GM18505 (cell line): Measurements from ENCODE around the gene TUBD1.
"Not testable (repeated sequence)": the region's sequence is repeated elsewhere in the genome, so short reads cannot be mapped to it uniquely, and the experiment has no call there.

Experiments
- ATAC-seq: cut with Tn5 transposase; IDR thresholded peaks from one replicate; pipeline ENCODE4 v1.9.1; 2021; ENCODE audit not compliant: unreplicated experiment
- POLR2A ChIP-seq: IDR thresholded peaks from 4 replicates; pipeline ENCODE4 v1.6.1; 2011; ENCODE audit warnings: borderline replicate concordance; ENCODE audit not compliant: insufficient read depth, insufficient read length; ENCODE audit errors: extremely low read depth

The TUBD1 gene

DNA sequence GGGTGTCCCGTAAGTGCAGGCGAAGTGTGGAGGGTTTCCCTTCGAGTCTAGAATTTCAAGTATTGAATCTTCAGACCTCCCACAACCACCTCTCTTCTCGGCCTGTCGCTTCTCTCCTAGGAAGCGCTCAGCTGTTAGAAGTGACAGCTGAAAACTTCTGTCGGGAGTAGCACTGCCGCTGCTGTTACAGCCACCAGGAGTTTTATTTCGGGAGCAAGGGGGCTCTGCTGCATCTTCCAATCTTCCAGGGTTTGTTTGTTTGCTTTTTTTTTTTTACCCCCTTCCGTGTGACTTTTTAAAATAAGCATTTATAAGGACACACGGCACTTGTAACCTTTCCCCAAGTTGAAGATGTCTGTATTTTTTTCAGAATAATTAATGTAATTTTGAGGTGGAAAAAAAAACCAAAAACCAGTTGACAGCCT lies 945 bp upstream of the TUBD1 start:
- no peak for TF ChIP-seq POLR2A
- ATAC-seq, result no peak

- ATAC-seq, result peak; percentile 55
- no peak for TF ChIP-seq POLR2A
Observed at GRCh38 chr17:59892251-59892923, 356 bp downstream of the TUBD1 start.

- no peak for TF ChIP-seq POLR2A
- no peak for ATAC-seq
Observed at GRCh38 chr17:59890720-59891119, 2.0 kb downstream of the TUBD1 start.

DNA sequence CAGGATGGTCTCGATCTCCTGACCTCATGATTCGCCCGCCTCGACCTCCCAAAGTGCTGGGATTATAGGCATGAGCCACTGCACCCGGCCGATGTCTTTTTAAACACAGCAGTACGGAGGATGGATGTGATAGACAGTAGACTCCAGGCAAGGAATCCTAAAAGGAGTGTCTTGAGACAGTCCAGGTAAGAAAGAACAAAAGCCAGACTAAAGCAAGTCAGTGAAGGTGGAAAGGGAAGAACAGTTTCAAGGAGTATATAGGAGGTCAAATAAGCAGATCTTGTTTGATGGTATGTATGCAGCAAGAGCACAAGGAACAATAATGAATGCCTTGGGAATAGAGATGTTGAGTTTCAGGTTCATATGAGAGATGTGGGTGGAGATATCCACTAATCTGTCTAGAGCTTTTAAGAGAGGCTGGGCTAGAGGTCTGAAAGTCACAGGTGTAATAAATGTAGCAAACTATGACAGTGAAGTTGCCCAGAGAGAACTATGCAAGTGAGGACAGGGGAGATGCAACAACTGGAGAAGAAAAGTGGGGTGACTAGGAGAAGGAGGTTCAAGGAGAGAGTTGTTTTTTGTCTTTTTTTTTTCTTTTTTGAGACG lies 4.5 kb downstream of the TUBD1 start:
- ATAC-seq, result no peak
- TF ChIP-seq POLR2A, result no peak

DNA sequence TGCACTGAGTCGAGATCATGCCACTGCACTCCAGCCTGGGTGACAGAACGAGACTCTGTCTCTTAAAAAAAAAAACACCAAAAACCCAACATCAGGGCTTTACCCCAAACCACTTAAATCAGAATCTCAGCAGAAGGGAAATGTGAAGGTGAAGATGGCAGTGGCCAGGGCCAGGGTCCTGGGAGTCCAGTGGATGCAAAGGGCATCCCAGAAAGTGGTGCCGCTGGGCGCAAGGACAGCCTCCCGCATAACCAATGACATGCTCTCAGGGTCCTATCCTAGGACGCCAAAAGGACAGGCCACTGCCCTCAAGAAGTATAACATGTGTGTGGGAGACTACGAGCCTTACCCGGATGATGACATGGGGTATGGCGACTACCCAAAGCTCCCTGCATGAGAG lies 7.9 kb downstream of the TUBD1 start:
- no peak for TF ChIP-seq POLR2A
- ATAC-seq, result no peak

GRCh38 chr17:59878624-59879023 lies 14.1 kb downstream of the TUBD1 start:
- TF ChIP-seq POLR2A, result no peak
- ATAC-seq, result no peak

- no peak for TF ChIP-seq POLR2A
- no peak for ATAC-seq
Observed at GRCh38 chr17:59877965-59878364, 14.8 kb downstream of the TUBD1 start.

DNA sequence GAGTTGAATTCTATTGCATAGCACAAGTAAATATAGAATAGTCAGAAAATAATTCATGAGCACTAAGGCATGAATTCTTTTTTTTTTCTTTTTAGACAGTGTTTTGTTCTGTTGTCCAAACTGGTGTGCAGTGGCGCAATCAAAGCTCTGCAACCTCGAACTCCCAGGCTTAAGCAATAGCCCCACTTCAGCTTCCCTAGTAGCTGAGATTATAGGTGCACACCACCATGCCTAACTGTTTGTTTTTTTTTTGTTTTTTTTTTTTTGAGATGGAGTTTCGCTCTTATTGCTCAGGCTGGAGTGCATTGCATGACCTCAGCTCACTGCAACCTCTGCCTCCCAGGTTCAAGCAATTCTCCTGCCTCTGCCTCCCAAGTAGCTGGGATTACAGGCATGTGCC lies 16.6 kb downstream of the TUBD1 start:
- no peak for ATAC-seq
- no peak for TF ChIP-seq POLR2A

DNA sequence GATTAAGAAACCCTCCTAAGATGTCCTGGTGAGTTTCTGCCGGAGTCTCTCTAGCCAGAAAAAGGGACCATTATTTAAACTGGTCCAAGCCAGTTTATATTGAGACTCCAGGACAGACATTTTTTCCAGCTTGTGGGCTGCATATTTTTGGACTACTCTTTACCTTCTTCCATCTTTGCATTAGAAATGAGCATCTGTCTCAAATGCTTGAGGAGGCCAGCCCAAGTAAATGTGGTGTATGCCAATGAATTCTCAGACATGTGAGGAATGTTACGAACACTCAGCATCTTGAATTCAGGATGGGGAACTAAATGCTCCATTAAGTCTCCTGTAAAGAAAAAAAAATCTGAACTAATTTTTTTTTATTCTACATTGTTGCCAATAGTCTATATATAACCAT lies 18.4 kb downstream of the TUBD1 start:
- no peak for ATAC-seq
- no peak for TF ChIP-seq POLR2A

DNA sequence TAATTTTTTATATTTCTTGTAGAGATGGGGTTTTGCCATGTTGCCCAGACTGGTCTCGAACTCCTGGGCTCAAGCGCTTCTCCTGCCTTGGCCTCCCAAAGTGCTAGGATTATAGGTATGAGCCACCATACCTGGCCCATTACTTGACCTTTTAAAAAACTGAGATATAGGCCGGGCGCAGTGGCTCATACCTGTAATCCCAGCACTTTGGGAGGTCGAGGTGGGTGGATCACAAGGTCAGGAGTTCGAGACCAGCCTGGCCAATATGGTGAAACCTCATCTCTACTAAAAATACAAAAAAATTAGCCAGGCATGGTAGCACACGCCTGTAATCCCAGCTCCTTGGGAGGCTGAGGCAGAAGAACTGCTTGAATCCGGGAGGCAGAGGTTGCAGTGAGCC lies 19.3 kb downstream of the TUBD1 start:
- ATAC-seq, result not testable (repeated sequence)

DNA sequence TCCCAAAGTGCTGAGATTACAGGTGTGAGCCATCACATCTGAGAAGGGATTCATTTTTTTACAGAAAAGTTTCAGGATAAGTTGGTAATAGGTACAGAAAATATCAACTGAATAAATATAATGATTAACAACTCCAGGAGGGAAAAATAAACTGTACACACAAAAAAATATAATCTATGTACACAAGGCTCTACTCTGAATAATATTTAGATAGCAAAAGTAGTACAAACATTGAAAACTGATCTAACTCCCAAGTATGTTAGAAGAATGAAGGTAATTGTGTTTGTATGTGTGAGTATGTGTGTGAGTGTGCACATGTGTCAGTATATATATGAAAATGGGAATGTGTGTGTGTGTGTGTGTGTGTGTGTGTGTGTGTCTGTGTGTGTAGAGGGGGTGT lies 20.4 kb downstream of the TUBD1 start:
- TF ChIP-seq POLR2A, result no peak
- no peak for ATAC-seq

GRCh38 chr17:59870482-59870881 lies 22.3 kb downstream of the TUBD1 start:
- ATAC-seq, result no peak
- no peak for TF ChIP-seq POLR2A

DNA sequence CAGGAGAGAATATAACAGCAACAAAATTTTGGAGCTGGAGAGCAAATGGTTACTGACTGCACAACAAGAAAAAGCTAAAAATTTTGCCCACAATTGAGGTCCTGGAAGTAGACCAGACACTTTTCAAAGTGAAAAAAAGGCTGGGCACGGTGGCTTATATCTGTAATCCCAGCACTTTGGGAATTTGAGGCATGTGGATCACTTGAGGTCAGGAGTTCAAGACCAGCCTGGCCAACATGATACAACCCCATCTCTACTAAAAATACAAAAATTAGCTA lies 22.9 kb downstream of the TUBD1 start:
- ATAC-seq, result no peak
- TF ChIP-seq POLR2A, result no peak

DNA sequence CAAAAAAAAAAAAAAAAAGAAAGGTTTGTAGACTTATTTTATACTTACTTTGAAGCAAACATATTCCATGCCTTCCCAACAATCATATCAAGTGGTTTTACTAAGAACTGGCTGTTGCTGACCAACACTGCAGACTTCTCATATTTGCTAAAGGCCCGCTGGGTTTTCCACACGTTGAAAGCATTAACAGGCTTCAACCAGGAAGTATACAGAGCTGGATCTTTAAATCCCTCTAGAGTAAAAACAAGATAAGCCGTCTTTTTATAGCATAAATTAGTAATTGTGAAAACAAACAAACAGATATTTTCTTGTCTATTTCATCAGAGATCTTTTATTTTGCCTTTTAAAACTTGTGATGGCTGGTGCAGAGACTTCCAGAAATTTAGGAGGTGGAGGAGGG lies 29.1 kb downstream of the TUBD1 start:
- no peak for ATAC-seq
- no peak for TF ChIP-seq POLR2A
